AG04450 (cell line): ENCODE data around the gene CDH6. TPM values are rescaled to one million over a fixed set of nuclear protein-coding genes. Genes with fewer than 3 reads are reported as not detected.

Source experiments
- CTCF ChIA-PET: fragments of 300-600, 350-600 bp; formaldehyde crosslinking; extraction: SDS; loops from one replicate; lab custom pipeline; 2022; ENCODE audit warnings: antibody characterized with exemption, inconsistent platforms; lab: Charles Lee
- POLR2A ChIA-PET: fragments of 350-600 bp; formaldehyde crosslinking; extraction: SDS; loops from one replicate; lab custom pipeline; 2021; ENCODE audit warnings: antibody characterized with exemption, inconsistent platforms; lab: Yijun Ruan, JAX
- DNase-seq: peaks from one replicate; pipeline ENCODE4 v3.0.0-alpha.2; 2011; ENCODE audit warnings: low read depth, low spot score
- H3K27ac ChIP-seq: one replicate; pipeline ENCODE4 v1.5.1; 2012; ENCODE audit warnings: low read depth, low read length, control low read depth
- H3K27me3 ChIP-seq: one replicate; pipeline ENCODE4 v1.6.0; 2012; ENCODE audit warnings: low read length; ENCODE audit not compliant: control insufficient read depth, insufficient read depth
- H3K4me3 ChIP-seq: 2 replicates; pipeline ENCODE4 v1.5.1; 2011; ENCODE audit warnings: mild to moderate bottlenecking, low read depth, low read length, control low read depth
- H3K9me3 ChIP-seq: 2 replicates; pipeline ENCODE4 v1.5.1; 2012; ENCODE audit warnings: low read length; ENCODE audit not compliant: control insufficient read depth, insufficient read depth
- CTCF ChIP-seq: IDR thresholded peaks from 2 replicates; pipeline ENCODE4 v1.5.1; 2011; ENCODE audit warnings: low read depth, low read length, control low read depth, inconsistent platforms
- polyA plus RNA-seq: library from polyadenylated mRNA; depleted of rRNA; stranded (reverse); fragments of >200 nt; gene quantifications from 2 replicates; pipeline ENCODE4 v1.2.3, GENCODE V29; 2011

CDH6 gene
- polyA plus RNA-seq, 1 experiment = 45.7 TPM

- Histone ChIP-seq H3K9me3 (no peaks in the 10 kb centered on the region), H3K27ac (no peak overlapping the region), H3K4me3 (no peak overlapping the region), H3K27me3 (no peaks in the 10 kb centered on the region)
- ChIA-PET CTCF (no interaction called here), POLR2A (no interaction called here)
- no peak for DNase-seq
- TF ChIP-seq CTCF = no peak
Measured at GRCh38 chr5:31273161-31273560, 79.7 kb downstream of the CDH6 start.

- Histone ChIP-seq H3K9me3 (no peaks in the 10 kb centered on the region), H3K27ac (no peak overlapping the region), H3K4me3 (no peak overlapping the region), H3K27me3 (no peaks in the 10 kb centered on the region)
- CTCF ChIA-PET = interaction anchor here (0.7 to 2.3 kb wide), 2 partner anchors 42 to 87 kb away, joined by 3 to 9 read pairs; no protein-coding TSS in a partner anchor
- POLR2A ChIA-PET = no interaction called here
- TF ChIP-seq CTCF = no peak
- DNase-seq = no peak
Measured at GRCh38 chr5:31273631-31274378, 80.3 kb downstream of the CDH6 start.

GRCh38 chr5:31280210-31280609 is 86.7 kb downstream of the CDH6 start:
- peak; percentile 3 for DNase-seq
- POLR2A ChIA-PET = no interaction called here
- no peak overlapping the region for H3K27ac ChIP-seq
- no peaks in the 10 kb centered on the region for H3K27me3 ChIP-seq
- no peak overlapping the region for H3K4me3 ChIP-seq
- CTCF ChIA-PET = interaction anchor here (1.0 to 1.7 kb wide), 5 partner anchors 10 to 224 kb away, joined by 3 to 10 read pairs (median 3); no protein-coding TSS in a partner anchor
- no peaks in the 10 kb centered on the region for H3K9me3 ChIP-seq
- no peak for TF ChIP-seq CTCF

GRCh38 chr5:31283326-31283725 is 89.8 kb downstream of the CDH6 start:
- no peak overlapping the region for H3K4me3 ChIP-seq
- ChIA-PET POLR2A (no interaction called here), CTCF (interaction anchor here (1.2 kb wide), 1 partner anchor 13 kb away, joined by 5 read pairs; no protein-coding TSS in a partner anchor)
- no peaks in the 10 kb centered on the region for H3K27me3 ChIP-seq
- TF ChIP-seq CTCF = no peak
- H3K27ac ChIP-seq = no peak overlapping the region
- no peak for DNase-seq
- H3K9me3 ChIP-seq = no peaks in the 10 kb centered on the region

GRCh38 chr5:31285025-31285424 is 91.5 kb downstream of the CDH6 start:
- no peak for TF ChIP-seq CTCF
- Histone ChIP-seq H3K27ac (no peak overlapping the region), H3K9me3 (no peaks in the 10 kb centered on the region), H3K4me3 (no peak overlapping the region), H3K27me3 (no peaks in the 10 kb centered on the region)
- CTCF ChIA-PET = interaction anchor here (0.8 to 1.3 kb wide), 2 partner anchors 53 to 99 kb away, joined by 3 to 5 read pairs; no protein-coding TSS in a partner anchor
- POLR2A ChIA-PET = no interaction called here
- no peak for DNase-seq
